Epithelial cell of prostate (primary cell): ENCODE data around the gene IFT81.
"Not testable (repeated sequence)": the region's sequence is repeated elsewhere in the genome, so short reads cannot be mapped to it uniquely, and the experiment has no call there.

Source experiments
- DNase-seq: peaks from one replicate; pipeline ENCODE4 v3.0.0-alpha.2; 2011; ENCODE audit warnings: low read depth, low spot score
- H3K27ac ChIP-seq: fragments of 450-650 bp; 2 replicates; pipeline ENCODE4 v1.5.1; 2017; ENCODE audit warnings: mild to moderate bottlenecking

The IFT81 gene, protein sequence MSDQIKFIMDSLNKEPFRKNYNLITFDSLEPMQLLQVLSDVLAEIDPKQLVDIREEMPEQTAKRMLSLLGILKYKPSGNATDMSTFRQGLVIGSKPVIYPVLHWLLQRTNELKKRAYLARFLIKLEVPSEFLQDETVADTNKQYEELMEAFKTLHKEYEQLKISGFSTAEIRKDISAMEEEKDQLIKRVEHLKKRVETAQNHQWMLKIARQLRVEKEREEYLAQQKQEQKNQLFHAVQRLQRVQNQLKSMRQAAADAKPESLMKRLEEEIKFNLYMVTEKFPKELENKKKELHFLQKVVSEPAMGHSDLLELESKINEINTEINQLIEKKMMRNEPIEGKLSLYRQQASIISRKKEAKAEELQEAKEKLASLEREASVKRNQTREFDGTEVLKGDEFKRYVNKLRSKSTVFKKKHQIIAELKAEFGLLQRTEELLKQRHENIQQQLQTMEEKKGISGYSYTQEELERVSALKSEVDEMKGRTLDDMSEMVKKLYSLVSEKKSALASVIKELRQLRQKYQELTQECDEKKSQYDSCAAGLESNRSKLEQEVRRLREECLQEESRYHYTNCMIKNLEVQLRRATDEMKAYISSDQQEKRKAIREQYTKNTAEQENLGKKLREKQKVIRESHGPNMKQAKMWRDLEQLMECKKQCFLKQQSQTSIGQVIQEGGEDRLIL

GRCh38 chr12:110124269-110124995, at the start of gene IFT81:
Gene IFT81, plus strand, starts transcription at chr12:110124357. Its CDS starts 3,024 bp downstream, at chr12:110127381.
- peak within 1 kb of the TSS; percentile 46 for H3K27ac ChIP-seq
- DNase-seq = no peak

DNA sequence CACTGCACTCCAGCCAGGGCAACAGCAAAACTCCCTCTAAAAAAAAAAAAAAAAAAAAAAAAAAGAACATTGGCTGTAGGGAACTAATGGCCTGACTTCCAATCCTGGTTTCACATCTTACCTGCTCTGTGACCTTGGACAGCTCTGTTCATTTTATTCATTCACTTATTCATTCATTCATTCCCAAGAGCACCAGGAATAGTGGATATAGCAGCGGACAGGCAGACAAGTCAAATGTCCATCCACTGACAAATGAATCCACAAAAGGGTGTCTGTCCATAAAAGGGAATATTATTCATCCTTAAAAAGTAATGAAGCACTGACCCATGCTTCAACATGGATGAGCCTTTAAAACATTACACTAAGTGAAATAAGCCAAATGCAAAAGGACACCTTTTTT, 48.3 kb upstream of the IFT81 start:
- H3K27ac ChIP-seq = no peak overlapping the region

DNA sequence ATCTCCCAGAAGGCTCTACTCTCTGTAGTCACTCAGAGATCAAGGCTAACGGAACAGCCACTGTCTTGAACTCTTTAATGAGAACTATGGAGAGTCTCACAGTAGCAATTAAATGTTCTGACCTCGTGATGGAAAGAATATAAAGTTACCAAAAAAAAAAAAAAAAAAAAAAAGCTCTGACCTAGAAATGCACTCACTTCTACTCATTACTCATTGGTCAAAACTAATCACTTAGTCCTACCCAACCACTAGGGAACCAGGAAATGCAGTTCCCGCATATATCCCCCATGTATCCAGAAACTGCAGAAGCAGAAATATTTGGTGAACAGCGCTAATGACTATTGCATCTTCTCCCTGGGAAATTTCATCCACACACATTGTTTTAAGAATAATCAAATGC, 46.4 kb upstream of the IFT81 start:
- no peak overlapping the region for H3K27ac ChIP-seq
- no peak for DNase-seq

More for the DNA sequence above, 48.3 kb upstream of the IFT81 start:
- DNase-seq = no peak

- no peak for DNase-seq
- H3K27ac ChIP-seq = no peak overlapping the region
Measured at GRCh38 chr12:110079477-110080400, 44.4 kb upstream of the IFT81 start.

GRCh38 chr12:110080410-110080809, 43.7 kb upstream of the IFT81 start:
- H3K27ac ChIP-seq = no peak overlapping the region
- DNase-seq = no peak

DNA sequence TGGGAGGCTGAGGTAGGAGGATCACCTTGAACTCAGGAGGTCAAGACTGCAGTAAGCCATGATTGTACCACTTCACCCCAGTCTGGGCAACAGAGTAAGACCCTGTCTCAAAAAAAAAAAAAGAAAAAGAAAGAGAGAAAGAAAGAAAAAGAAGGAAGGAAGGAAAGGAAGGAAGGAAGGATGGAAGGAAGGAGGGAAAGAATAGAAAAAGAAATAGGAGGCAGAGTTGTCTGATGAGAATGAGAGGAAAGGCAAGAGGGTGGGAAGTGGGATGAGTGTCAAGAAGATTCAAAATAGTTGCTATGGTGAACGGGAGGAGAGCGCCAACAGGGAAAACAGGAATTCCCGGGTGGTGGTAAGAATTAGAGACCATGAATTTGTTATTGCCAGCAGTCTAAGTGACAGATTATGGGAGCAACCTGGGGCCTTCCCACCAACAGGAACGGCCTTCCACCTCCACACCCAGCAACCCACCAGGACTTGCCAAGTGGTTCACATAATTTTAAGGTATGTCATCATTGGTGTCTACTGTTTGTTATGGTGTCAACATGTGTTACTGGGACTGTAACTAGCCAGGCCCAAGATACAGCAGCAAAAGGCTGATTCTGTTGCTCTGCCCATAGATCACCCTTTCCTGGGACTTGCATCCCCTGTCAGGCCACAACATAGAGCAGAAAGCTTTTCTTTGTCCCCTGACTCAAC, 39.7 kb upstream of the IFT81 start:
- DNase-seq = no peak
- H3K27ac ChIP-seq = no peak overlapping the region

- not testable (repeated sequence) for H3K27ac ChIP-seq, DNase-seq
Measured at GRCh38 chr12:110088216-110088615, 35.9 kb upstream of the IFT81 start.

DNA sequence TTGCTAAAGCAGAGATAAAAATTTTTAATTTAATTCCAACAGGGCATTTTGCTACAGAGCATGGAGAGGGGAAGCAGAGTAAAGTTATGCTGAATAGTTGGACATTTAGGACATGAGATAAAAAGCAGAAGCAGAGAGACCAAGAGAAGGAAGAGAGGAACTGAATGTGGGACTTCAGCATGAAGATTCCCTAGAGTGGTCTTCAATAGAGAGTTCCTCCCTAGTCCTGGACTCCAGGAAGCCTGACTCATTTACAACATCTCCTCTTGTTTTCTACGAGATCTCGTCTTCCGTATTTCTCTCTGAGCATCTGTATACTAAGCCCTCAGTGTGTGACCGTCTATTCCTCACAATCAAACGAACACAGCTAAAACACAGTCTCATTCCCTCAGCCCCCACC, 35.2 kb upstream of the IFT81 start:
- no peak overlapping the region for H3K27ac ChIP-seq
- DNase-seq = no peak

GRCh38 chr12:110090266-110091135, 33.7 kb upstream of the IFT81 start:
- DNase-seq = no peak
- no peak overlapping the region for H3K27ac ChIP-seq

DNA sequence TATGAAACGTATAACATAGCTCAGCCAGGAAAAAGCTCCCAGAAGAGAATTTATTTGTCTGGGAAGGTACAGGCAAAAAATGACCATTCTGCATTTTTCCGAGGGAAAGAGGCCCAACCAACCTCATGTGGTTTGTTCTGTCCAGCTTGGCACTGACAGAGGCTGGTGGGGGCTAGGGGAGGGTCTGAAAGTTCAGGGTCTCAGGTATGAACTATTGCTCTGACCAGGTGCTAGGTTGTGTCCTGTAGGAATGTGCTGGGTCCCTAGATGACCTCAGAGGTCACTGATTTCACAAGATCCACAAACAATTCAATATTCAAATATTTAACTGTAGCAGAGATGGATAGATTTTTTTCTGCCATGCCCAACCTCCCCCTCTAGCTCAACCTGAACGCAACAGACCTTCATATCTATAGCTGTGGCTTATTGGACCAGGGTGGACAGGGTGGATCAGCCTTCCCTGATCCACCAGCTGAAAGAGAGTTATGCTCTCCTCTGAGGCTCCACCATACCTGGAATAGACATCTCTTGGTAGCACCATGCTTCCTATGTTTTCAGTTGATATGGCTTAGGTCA, 32.9 kb upstream of the IFT81 start:
- H3K27ac ChIP-seq = no peak overlapping the region
- DNase-seq = no peak

GRCh38 chr12:110093631-110094311, 30.4 kb upstream of the IFT81 start:
- DNase-seq = no peak
- no peak overlapping the region for H3K27ac ChIP-seq

DNA sequence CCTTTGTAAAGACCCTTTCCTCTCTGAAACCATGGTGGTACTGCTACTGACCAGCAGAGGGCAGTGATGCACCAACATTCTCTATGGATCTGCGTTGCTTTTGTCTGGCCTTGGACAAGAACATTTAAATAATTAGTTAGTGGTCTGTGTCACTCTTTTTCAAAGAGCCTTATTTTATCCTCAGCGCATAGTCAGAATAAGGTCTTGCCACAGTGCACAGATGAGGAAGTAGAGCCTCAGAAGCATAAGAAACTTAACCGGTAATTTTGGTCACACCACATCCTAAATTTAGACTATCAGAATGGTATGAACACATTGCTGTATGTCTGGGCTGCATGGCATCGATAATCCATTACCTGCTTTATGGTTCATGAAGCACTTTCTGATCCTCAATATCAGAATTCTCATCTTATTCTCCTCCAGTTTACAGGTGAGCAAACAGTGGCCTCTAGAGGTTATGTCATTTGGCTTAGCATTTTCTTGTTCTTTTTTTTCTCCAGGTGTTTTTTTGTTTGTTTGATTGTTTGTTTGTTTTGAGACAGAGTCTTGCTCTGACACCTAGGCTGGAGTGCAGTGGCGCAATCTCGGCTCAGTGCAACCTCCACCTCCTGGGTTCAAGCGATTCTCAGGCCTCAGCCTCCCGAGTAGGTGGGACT, 23.7 kb upstream of the IFT81 start:
- no peak for DNase-seq
- no peak overlapping the region for H3K27ac ChIP-seq

- no peak overlapping the region for H3K27ac ChIP-seq
- DNase-seq = no peak
Measured at GRCh38 chr12:110102255-110102654, 21.9 kb upstream of the IFT81 start.

GRCh38 chr12:110104188-110105094, 19.7 kb upstream of the IFT81 start:
- H3K27ac ChIP-seq = no peak overlapping the region
- no peak for DNase-seq

DNA sequence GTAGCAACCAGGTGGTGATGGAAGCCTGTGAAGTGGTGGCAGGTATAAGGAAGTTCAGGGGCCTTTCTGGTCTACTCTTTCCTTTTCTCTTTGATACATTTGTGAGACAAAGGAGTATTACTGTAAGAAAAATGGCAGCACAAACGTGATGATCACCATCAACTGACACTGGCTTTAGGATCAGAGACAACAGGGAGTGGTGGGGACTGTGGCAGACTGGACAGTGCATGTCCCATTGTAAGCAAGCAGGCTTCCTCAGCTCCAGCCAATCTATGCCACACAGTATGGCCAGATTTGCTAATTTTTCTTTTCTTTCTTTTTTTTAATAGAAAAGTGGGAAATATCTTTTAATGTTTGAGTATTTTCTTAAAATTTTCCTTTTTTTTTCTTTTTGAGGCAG, 19.0 kb upstream of the IFT81 start:
- no peak overlapping the region for H3K27ac ChIP-seq
- DNase-seq = no peak

GRCh38 chr12:110105986-110106385, 18.2 kb upstream of the IFT81 start:
- no peak overlapping the region for H3K27ac ChIP-seq
- DNase-seq = no peak
